Keratinocyte (primary cell): Measurements from ENCODE around the gene HRC. TPM values are rescaled to one million over a fixed set of nuclear protein-coding genes. Genes with fewer than 3 reads are reported as not detected.

Experiments
- DNase-seq: peaks from one replicate; pipeline ENCODE4 v3.0.0-alpha.2; 2011; ENCODE audit warnings: low read depth, missing footprints, low spot score
- FAIRE-seq: peaks from 2 replicates; lab custom pipeline; 2011; peaks lifted over from hg19 to GRCh38; lab: Jason Lieb, UNC
- H2AFZ ChIP-seq: 2 replicates; pipeline ENCODE4 v1.6.0; 2012; ENCODE audit warnings: low read length, control low read depth, inconsistent platforms; ENCODE audit not compliant: control insufficient read depth
- H3K27ac ChIP-seq: 2 replicates; pipeline ENCODE4 v1.5.1; 2011; ENCODE audit warnings: low read length; ENCODE audit not compliant: control insufficient read depth, insufficient read depth
- H3K27me3 ChIP-seq: 3 replicates; pipeline ENCODE4 v1.6.0; 2011; ENCODE audit warnings: low read length; ENCODE audit not compliant: control insufficient read depth, insufficient read depth; ENCODE audit errors: extremely low read depth
- H3K36me3 ChIP-seq, 2 experiments: 2 replicates in 1 of 2; 3 replicates in 1 of 2; pipeline ENCODE4 v1.5.1; 2011; ENCODE audit warnings: low read length in 2 of 2, mild to moderate bottlenecking in 1 of 2; ENCODE audit not compliant: control insufficient read depth in 2 of 2, insufficient read depth in 2 of 2; ENCODE audit errors: extremely low read depth in 1 of 2
- H3K4me1 ChIP-seq: 3 replicates; pipeline ENCODE4 v1.5.1; 2011; ENCODE audit warnings: low read length; ENCODE audit not compliant: control insufficient read depth, insufficient read depth; ENCODE audit errors: extremely low read depth
- H3K4me2 ChIP-seq: 3 replicates; pipeline ENCODE4 v1.6.0; 2011; ENCODE audit warnings: low read depth, low read length; ENCODE audit not compliant: control insufficient read depth, insufficient read depth; ENCODE audit errors: extremely low read depth
- H3K4me3 ChIP-seq, 3 experiments: fragments of 200-600 bp in 1 of 3; sonication (generic) in 1 of 3; 2 replicates in 2 of 3; 3 replicates in 1 of 3; pipeline ENCODE4 v1.5.1; 2011 to 2016; ENCODE audit warnings: low read length in 3 of 3, mild to moderate bottlenecking in 3 of 3, control low read depth in 2 of 3, inconsistent platforms in 1 of 3, low read depth in 1 of 3, mixed read lengths in 1 of 3, mixed run types in 1 of 3, moderate library complexity in 1 of 3; ENCODE audit not compliant: control insufficient read depth in 2 of 3, insufficient read depth in 2 of 3; ENCODE audit errors: extremely low read depth in 1 of 3
- H3K79me2 ChIP-seq: 2 replicates; pipeline ENCODE4 v1.6.0; 2012; ENCODE audit warnings: low read length; ENCODE audit not compliant: control insufficient read depth, insufficient read depth
- H3K9ac ChIP-seq: 3 replicates; pipeline ENCODE4 v1.6.0; 2011; ENCODE audit warnings: low read length; ENCODE audit not compliant: control insufficient read depth, insufficient read depth; ENCODE audit errors: extremely low read depth
- H3K9me1 ChIP-seq: 3 replicates; pipeline ENCODE4 v1.6.0; 2011; ENCODE audit warnings: low read length; ENCODE audit not compliant: control insufficient read depth, insufficient read depth; ENCODE audit errors: extremely low read depth
- H3K9me3 ChIP-seq: 2 replicates; pipeline ENCODE4 v1.5.1; 2012; ENCODE audit warnings: low read depth, low read length; ENCODE audit not compliant: control insufficient read depth
- H4K20me1 ChIP-seq: 3 replicates; pipeline ENCODE4 v1.6.0; 2011; ENCODE audit warnings: low read length; ENCODE audit not compliant: control insufficient read depth, insufficient read depth; ENCODE audit errors: extremely low read depth
- EZH2 ChIP-seq: IDR thresholded peaks from one replicate; pipeline ENCODE4 v1.6.1; 2012; ENCODE audit warnings: inconsistent platforms, mild to moderate bottlenecking, low read length, moderate library complexity
- dilution Hi-C: fragments of 300-500 bp; cut with MboI; formaldehyde crosslinking; loops from one replicate; pipeline ENCODE4 v1.7.0; 2020; ENCODE audit warnings: low sequenced_read_pairs; ENCODE audit not compliant: extremely low pct_ligation_motif_present
- polyA plus RNA-seq, 5 experiments: library from polyadenylated mRNA; depleted of rRNA in 3 of 5; stranded (reverse) in 3 of 5; stranded (forward) in 1 of 5; unstranded in 1 of 5; fragments of >200 nt; gene quantifications; 1 replicate in 1 of 5; 2 replicates in 3 of 5; 3 replicates in 1 of 5; pipeline versions ENCODE4 v1.2.1 to v1.2.3, GENCODE V29; 2011 to 2012; ENCODE audit warnings: missing spikeins in 2 of 5, low read depth in 1 of 5, low replicate concordance in 1 of 5
- TF ChIP-seq, protein P1 (sequence below), 3 experiments: IDR thresholded peaks in 1 of 3; conservative IDR thresholded peaks in 1 of 3; optimal IDR thresholded peaks in 1 of 3; 2 replicates in 2 of 3; 3 replicates in 1 of 3; pipeline versions ENCODE3 to v1.5.1; 2011; ENCODE audit warnings: low read length in 3 of 3, mild to moderate bottlenecking in 3 of 3, moderate library complexity in 2 of 3, control low read depth in 1 of 3, inconsistent platforms in 1 of 3; ENCODE audit not compliant: insufficient read depth in 2 of 3; ENCODE audit errors: extremely low read depth in 1 of 3

HRC gene
- polyA plus RNA-seq, 1 donor (not counting 4 experiments of a cell fraction or from before 2014, with no cell fraction given): 0.08 TPM

DNA sequence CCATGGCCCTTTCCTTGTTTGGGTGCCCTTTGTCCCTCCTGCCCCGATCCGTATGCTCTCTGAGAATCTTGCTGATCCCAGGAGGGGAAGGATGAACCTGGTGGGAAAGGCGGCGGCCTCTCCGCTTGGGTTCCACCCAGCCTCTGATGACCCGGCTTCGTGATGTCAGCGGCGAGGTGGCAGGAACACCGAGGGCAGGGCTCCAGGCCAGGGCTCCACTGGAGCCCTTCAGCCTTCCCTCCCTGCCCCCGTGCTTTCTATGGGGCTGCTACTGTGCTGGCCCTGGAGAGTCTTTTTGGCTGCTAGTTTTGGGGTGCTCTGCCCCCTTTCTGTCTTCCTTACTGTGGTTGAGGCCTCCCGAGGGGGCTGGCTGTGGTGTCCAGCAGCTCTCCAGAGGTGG lies 52.9 kb downstream of the HRC start:
- Histone ChIP-seq H3K4me1 (peaks cover 2% of the 10 kb centered on the region), H3K36me3 (peaks cover 49 to 51% of the 10 kb centered on the region in 2 experiments), H3K4me2 (no peak overlapping the region), H3K79me2 (peaks cover 37% of the 10 kb centered on the region), H3K9me1 (no peaks in the 10 kb centered on the region), H3K27me3 (no peaks in the 10 kb centered on the region), H3K27ac (no peak overlapping the region), H4K20me1 (peaks cover 34% of the 10 kb centered on the region), H2AFZ (no peak overlapping the region), H3K9ac (no peak overlapping the region), H3K4me3 (no peak overlapping the region), H3K9me3 (no peaks in the 10 kb centered on the region)
- dilution Hi-C loops: no loop called here
- no peak for FAIRE-seq
- no peak for TF ChIP-seq EZH2
- TF ChIP-seq, protein P1, sequence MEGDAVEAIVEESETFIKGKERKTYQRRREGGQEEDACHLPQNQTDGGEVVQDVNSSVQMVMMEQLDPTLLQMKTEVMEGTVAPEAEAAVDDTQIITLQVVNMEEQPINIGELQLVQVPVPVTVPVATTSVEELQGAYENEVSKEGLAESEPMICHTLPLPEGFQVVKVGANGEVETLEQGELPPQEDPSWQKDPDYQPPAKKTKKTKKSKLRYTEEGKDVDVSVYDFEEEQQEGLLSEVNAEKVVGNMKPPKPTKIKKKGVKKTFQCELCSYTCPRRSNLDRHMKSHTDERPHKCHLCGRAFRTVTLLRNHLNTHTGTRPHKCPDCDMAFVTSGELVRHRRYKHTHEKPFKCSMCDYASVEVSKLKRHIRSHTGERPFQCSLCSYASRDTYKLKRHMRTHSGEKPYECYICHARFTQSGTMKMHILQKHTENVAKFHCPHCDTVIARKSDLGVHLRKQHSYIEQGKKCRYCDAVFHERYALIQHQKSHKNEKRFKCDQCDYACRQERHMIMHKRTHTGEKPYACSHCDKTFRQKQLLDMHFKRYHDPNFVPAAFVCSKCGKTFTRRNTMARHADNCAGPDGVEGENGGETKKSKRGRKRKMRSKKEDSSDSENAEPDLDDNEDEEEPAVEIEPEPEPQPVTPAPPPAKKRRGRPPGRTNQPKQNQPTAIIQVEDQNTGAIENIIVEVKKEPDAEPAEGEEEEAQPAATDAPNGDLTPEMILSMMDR (optimal IDR thresholded peaks at IDR 0.05 in 1 of 3, IDR thresholded peaks at IDR 0.05 in 1 of 3, conservative IDR thresholded peaks at IDR 0.05 in 1 of 3; ENCODE audit: extremely low read depth in 1 of 3, insufficient read depth in 2 of 3, low read length in 3 of 3): no peak
- no peak for DNase-seq

Other genes with a start within 250 kb of the HRC start
- 0.45 to 1.8 TPM (median 0.52 TPM) in 3 replicates for gene DHDH, start 221.7 kb downstream of the HRC start, polyA plus RNA-seq
- gene BAX, start 200.5 kb downstream of the HRC start, polyA plus RNA-seq: 75.3 to 139 TPM (median 113 TPM) in 3 replicates
- 805 to 2,115 TPM (median 838 TPM) in 3 replicates for gene FTL, start 190.1 kb downstream of the HRC start, polyA plus RNA-seq
- gene GYS1, start 162.1 kb downstream of the HRC start, polyA plus RNA-seq: 46.5 to 61.9 TPM (median 58.6 TPM) in 3 replicates
- gene RUVBL2, start 161.5 kb downstream of the HRC start, polyA plus RNA-seq: 126 to 162 TPM (median 141 TPM) in 3 replicates
- gene LHB, start 138.3 kb downstream of the HRC start, polyA plus RNA-seq: 0.33 to 0.44 TPM in 2 of 3 replicates, not detected in the other
- gene CGB3, start 131.1 kb downstream of the HRC start, polyA plus RNA-seq: not detected in 3 replicates
- gene CGB2, start 123.5 kb downstream of the HRC start, polyA plus RNA-seq: not detected in 3 replicates
- not detected in 3 replicates for gene CGB1, start 118.5 kb downstream of the HRC start, polyA plus RNA-seq
- 0.20 to 0.24 TPM (median 0.21 TPM) in 3 replicates for gene CGB5, start 111.5 kb downstream of the HRC start, polyA plus RNA-seq
- not detected in 3 replicates for gene CGB8, start 106.3 kb downstream of the HRC start, polyA plus RNA-seq
- 0.92 to 4.1 TPM (median 1.2 TPM) in 3 replicates for gene CGB7, start 97.6 kb downstream of the HRC start, polyA plus RNA-seq
- 5.5 to 14.4 TPM (median 8.3 TPM) in 3 replicates for gene NTF4, start 90.6 kb downstream of the HRC start, polyA plus RNA-seq
- not detected in 3 replicates for gene KCNA7, start 82.7 kb downstream of the HRC start, polyA plus RNA-seq
- gene SNRNP70, start 69.9 kb downstream of the HRC start, polyA plus RNA-seq: 116 to 186 TPM (median 149 TPM) in 3 replicates
- 1.6 to 2.8 TPM (median 1.7 TPM) in 3 replicates for gene LIN7B, start 41.0 kb downstream of the HRC start, polyA plus RNA-seq
- gene C19orf73, start 36.3 kb downstream of the HRC start, polyA plus RNA-seq: 0.54 to 0.98 TPM (median 0.71 TPM) in 3 replicates
- 3.0 to 3.4 TPM (median 3.1 TPM) in 3 replicates for gene PPFIA3, start 35.9 kb downstream of the HRC start, polyA plus RNA-seq
- gene TRPM4, start 2.4 kb upstream of the HRC start, polyA plus RNA-seq: 16.1 to 23.3 TPM (median 16.1 TPM) in 3 replicates
- gene SLC6A16, start 169.8 kb upstream of the HRC start, polyA plus RNA-seq: 0.04 TPM in 1 of 3 replicates, not detected in the others
- gene CD37, start 180.0 kb upstream of the HRC start, polyA plus RNA-seq: not detected in 3 replicates
- 6.4 to 13.6 TPM (median 8.9 TPM) in 3 replicates for gene TEAD2, start 207.0 kb upstream of the HRC start, polyA plus RNA-seq
- 0.10 TPM in 1 of 3 replicates, not detected in the others for gene DKKL1, start 208.5 kb upstream of the HRC start, polyA plus RNA-seq
- gene KASH5, start 232.9 kb upstream of the HRC start, polyA plus RNA-seq: not detected in 3 replicates